Left renal pelvis (tissue), 4 donors: Measurements from ENCODE around the gene DNM1L. TPM values are rescaled to one million over a fixed set of nuclear protein-coding genes. Genes with fewer than 3 reads are reported as not detected.
A peak's percentile ranks its signal among the peaks of the same experiment; 100 is the strongest.

Experiments used
- DNase-seq, 4 donors: peaks; one replicate each; pipeline ENCODE4 v3.0.0-alpha.2; 2013; ENCODE audit warnings: low read depth in 4 of 4, low spot score in 3 of 4
- polyA plus RNA-seq, 4 donors: library from polyadenylated mRNA; unstranded; fragments of 120-200 nt; gene quantifications; one replicate each; pipeline ENCODE4 v1.2.1, GENCODE V29; 2013; ENCODE audit not compliant: insufficient read length in 4 of 4

The DNM1L gene
- polyA plus RNA-seq, 4 donors: 89.5 to 136 (median 101) TPM

DNA sequence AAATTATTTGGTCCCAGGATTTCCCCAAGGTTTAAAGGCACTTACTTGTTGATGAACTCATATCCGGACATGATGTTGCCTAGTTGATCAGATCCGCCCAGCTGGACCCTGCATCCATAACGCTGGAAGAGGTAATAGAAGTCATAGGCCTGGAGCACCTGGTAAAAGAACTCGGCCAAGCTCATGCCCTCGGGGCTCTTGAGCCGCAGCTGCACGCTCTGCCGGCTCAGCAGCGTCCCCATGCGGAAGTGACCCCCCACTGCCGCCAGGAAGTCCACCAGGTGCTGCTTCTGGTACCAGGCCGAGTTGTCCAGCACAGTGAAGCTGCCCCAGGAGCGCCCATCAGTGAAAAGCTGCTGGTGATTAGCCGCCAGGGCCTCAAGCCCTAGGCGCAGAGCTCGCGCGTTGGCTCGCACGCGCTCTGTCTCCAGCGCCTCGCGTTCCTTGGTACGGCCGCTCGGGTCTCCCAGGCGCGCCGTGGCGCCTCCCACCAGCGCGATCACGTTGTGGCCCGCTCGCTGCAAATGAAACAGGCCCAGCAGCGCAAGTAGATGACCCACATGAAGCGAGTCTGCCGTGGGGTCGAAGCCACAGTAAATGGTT, 76.1 kb downstream of the DNM1L start:
- DNase-seq: peak; percentile 48 to 65 (median 52)

GRCh38 chr12:32755654-32756475, 76.8 kb downstream of the DNM1L start, which contains the start of gene YARS2:
TSS of gene YARS2 (minus strand) at chr12:32755897. CDS start at chr12:32755874, 23 bp downstream.
- peak; percentile 92 to 97 (median 94) for DNase-seq

DNA sequence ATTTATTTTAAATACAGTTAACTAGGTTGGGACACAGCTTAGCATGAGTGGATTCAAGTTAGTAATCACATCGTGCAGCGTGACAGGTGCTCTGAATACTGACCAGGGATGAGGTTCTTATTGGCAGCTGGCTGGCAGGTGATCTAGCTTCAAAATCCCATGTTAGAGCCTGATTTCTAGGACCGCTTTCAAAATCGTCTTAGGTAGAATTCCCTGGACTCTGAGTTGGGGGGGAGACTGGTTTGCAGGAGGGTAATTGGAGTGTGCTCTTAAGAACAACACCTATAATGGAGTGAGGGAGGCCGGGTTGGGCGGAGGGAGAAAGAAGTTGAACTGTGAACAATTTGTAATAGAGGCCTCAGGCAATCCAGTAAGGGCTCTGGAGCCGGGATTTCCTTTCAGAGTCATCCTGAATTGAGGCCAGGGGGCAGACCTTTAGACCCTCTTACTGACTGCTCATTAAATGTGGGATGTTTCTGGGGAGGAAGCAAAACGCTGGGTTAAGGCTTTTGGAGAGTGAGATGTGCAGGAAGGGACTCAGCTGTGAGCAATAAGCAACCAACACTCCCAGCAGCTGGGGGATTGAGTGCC, 77.5 kb downstream of the DNM1L start:
- peak in 3 of 4 donors; percentile 20 to 22 (median 21) for DNase-seq

DNA sequence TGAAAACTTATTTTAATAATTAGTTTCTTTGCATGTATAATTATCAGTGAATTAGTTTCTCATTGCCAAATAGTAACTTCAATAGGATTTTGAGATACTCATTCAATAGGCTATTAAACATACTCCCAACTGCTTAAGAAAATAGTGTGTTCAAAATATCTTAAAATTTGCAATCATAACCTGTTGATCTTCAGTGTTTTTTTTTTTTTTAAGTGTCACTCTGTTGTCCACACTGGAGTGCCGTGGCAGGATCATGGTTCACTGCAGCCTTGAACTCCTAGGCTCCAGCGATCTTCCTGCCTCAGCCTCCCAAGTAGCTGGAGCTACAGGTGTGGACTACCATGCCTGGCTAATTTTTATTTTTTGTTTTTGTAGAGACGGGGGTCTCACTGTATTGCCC, 78.1 kb downstream of the DNM1L start:
- no peak for DNase-seq

GRCh38 chr12:32761716-32762115, 82.6 kb downstream of the DNM1L start:
- DNase-seq: no peak

DNA sequence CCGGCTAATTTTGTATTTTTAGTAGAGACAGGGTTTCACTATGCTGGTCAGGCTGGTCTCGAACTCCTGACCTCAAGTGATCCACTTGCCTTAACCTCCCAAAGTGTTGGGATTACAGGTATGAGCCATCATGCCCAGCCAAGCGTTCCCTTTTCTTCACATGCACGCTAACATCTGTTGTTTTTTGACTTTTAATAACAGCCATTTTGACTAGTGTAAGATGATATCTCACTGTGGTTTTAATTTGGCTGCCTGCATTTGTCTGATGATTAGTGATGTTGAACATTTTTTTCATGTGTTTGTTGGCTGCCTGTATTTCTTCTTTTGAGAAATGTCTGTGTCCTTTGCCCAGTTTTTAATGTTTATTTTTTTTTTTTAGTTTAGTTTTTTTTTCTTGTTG, 86.8 kb downstream of the DNM1L start:
- DNase-seq: no peak

- no peak for DNase-seq
Measured at GRCh38 chr12:32768518-32768917, 89.4 kb downstream of the DNM1L start.

DNA sequence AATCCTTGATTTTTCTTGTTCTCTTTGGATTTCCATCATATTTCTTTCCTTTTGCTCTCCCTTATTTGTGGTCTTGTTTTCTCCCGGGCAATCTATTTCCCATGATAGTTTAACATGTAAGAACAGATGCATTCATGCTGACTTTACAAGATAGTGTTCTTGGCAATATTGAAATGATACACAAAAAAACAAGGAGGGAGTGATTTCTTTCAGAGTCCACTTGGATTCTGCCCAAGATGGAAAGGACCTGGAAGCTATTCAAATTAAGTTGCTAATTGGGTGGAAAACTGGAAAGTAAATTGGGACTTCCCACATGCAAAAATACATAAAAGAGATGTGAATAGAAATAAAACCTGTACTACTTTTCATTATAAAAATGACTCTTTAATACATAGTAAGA, 91.0 kb downstream of the DNM1L start:
- DNase-seq: no peak

- DNase-seq: no peak
Measured at GRCh38 chr12:32773691-32774090, 94.6 kb downstream of the DNM1L start.

DNA sequence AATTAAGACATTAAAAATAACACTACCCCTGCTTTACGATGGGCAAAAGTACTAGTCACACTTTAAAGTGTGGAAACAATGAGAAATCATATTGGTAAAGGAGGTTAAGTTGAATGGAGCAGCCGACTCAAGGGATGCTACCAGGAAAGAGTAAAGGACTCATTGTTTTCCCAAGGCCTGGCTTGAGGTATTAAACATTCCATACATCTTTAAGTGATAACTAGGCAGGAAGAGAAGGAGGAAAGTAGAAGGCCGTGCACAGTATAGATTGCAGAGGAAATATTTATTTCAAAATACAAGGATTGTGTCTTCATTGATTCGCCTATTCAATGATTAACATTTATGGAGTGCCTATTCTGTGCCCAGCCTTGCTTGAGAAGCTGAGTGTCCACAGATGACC, 97.2 kb downstream of the DNM1L start:
- no peak for DNase-seq

DNA sequence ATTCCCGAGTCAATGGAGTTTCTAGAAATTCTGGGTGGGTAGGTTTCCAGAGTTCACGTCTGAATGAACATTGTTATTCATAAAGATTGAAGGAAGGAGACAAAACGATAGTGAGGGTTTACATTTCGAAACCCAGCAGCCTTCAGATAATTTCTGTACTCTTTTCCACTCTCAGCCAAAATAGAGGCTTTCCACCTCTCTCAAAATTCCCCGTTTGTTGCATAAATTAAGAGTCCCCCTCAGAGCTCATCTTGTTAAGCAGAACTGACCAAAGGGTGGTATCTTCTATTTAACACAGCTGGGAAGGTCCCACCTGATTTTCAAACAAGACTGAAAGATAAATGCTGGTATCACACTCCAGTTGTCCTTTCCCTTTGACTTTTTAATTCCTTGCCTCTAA, 98.1 kb downstream of the DNM1L start:
- DNase-seq: no peak

- DNase-seq: no peak
Measured at GRCh38 chr12:32777691-32778175, 98.6 kb downstream of the DNM1L start.

GRCh38 chr12:32780071-32780470, 101.0 kb downstream of the DNM1L start:
- peak; percentile 6 to 29 (median 26) for DNase-seq

DNA sequence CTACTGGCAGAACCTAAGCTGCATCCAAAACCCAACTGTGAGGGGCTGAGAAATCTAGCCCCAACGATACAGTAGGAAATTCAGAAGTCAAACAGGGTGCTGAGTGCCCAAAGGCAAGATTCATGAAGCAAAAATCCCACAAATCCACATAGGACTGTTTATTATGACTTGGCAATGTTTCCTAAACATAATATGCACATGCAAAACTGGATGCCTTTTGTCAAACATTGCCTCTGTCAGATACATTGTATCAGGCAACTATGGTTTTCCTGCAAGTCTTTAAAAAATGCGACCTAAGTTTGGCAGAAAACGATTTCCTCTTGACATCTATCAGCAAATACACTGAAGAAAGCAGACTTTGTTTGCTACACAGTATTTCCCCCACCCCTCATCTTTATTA, 103.9 kb downstream of the DNM1L start:
- no peak for DNase-seq

GRCh38 chr12:32785557-32785956, 106.5 kb downstream of the DNM1L start:
- DNase-seq: no peak

DNA sequence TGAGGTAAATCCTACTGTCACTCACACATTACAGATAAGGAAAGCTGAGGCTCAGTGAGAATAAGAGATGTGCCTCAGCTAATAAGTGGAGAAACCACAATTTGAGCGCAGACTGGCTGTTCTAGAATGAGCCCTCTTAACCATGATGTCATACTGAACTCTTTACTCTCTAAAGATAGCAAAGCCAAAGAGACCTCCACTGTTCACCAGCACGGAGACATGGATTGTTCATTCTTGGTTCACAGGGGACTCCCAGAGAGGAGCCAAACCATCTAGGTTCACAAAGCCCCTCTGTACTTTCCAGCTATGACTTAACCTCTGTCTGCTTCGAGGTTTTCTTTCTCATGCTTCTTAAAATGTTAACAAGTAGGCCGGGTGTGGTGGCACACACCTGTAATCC, 109.3 kb downstream of the DNM1L start:
- no peak for DNase-seq

DNA sequence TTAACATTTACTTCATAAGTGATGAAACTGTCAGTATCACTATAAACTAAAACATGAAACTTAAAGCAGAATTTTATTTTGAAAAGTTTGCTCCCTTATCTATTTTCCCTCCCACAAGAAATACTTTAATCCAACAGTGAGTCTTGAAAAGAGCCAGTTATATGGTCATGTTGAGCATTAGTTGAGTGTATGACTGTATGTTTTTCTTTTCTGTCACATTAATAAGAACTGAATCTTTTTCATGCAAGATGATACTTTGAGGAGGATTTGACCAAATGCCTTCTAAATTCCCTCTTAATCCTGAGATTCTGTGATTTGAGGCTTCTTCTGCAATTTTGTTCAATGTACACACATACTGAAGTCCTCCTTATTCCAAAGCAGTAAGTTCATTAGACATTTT, 110.3 kb downstream of the DNM1L start:
- no peak for DNase-seq

DNA sequence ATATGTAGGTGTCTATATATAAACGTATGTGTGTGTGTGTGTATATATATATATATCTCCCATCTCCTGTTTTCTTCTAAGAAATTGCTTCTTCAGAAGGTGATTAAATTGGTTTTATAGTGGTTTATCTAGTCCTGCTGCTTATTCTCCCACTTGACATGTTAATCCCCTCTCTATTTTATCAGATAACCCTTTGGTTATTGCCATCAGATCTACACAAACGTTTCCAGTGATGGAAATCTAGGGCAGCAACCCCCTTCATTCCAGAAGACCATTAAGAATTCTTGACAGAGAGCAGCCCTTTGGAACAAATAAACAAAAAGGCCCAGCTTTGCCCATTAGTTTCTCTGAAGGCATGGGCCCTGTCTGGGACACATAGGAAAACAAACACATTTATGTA, 110.8 kb downstream of the DNM1L start:
- no peak for DNase-seq

- DNase-seq: no peak
Measured at GRCh38 chr12:32794281-32794680, 115.2 kb downstream of the DNM1L start.
